HG03575 (cell line): ENCODE data around the gene GALR2.
"Not testable (repeated sequence)": the region's sequence is repeated elsewhere in the genome, so short reads cannot be mapped to it uniquely, and the experiment has no call there.

ENCODE experiments used
- ATAC-seq: cut with Tn5 transposase; IDR thresholded peaks from one replicate; pipeline ENCODE4 v1.9.1; 2021; ENCODE audit not compliant: unreplicated experiment, insufficient number of reproducible peaks, low FRiP score; ENCODE audit errors: extremely low read depth

Gene GALR2

GRCh38 chr17:76074390-76075363 is at the start of gene GALR2:
Gene GALR2 (plus strand): TSS chr17:76074781. CDS start chr17:76074884, 103 bp downstream.
- no peak for ATAC-seq

- no peak for ATAC-seq
Measured at GRCh38 chr17:76025294-76025693, 49.3 kb upstream of the GALR2 start.

- no peak for ATAC-seq
Measured at GRCh38 chr17:76026714-76027158, 47.8 kb upstream of the GALR2 start.

GRCh38 chr17:76027159-76027839 is 47.3 kb upstream of the GALR2 start, which contains the start of gene EVPL:
Gene EVPL (minus strand): TSS chr17:76027306. CDS start chr17:76027198, 108 bp downstream.
- no peak for ATAC-seq

- ATAC-seq: no peak
Measured at GRCh38 chr17:76032073-76032779, 42.4 kb upstream of the GALR2 start.

GRCh38 chr17:76032780-76033108 is 41.8 kb upstream of the GALR2 start:
- no peak for ATAC-seq

- ATAC-seq: no peak
Measured at GRCh38 chr17:76033139-76033538, 41.4 kb upstream of the GALR2 start.

GRCh38 chr17:76034428-76035350 is 39.9 kb upstream of the GALR2 start:
- ATAC-seq: no peak

GRCh38 chr17:76036497-76037261 is 37.9 kb upstream of the GALR2 start:
- no peak for ATAC-seq

- ATAC-seq: no peak
Measured at GRCh38 chr17:76038050-76038449, 36.5 kb upstream of the GALR2 start.

- ATAC-seq: no peak
Measured at GRCh38 chr17:76039121-76039520, 35.5 kb upstream of the GALR2 start.

- no peak for ATAC-seq
Measured at GRCh38 chr17:76040376-76040775, 34.2 kb upstream of the GALR2 start.

- ATAC-seq: not testable (repeated sequence)
Measured at GRCh38 chr17:76042868-76043267, 31.7 kb upstream of the GALR2 start.

- ATAC-seq: not testable (repeated sequence)
Measured at GRCh38 chr17:76044475-76045007, 30.0 kb upstream of the GALR2 start.

- ATAC-seq: no peak
Measured at GRCh38 chr17:76046064-76046463, 28.5 kb upstream of the GALR2 start.

GRCh38 chr17:76048025-76048605 is 26.5 kb upstream of the GALR2 start:
- no peak for ATAC-seq

GRCh38 chr17:76048711-76049110 is 25.9 kb upstream of the GALR2 start:
- no peak for ATAC-seq
